NOMO-1 (cell line): ENCODE results near the gene HMOX2.

ENCODE experiments used
- DNase-seq, 2 experiments: peaks; one replicate each; lab custom pipeline; 2025; ENCODE audit not compliant: unreplicated experiment in 2 of 2; lab: John Stamatoyannopoulos, UW

HMOX2 gene

DNA sequence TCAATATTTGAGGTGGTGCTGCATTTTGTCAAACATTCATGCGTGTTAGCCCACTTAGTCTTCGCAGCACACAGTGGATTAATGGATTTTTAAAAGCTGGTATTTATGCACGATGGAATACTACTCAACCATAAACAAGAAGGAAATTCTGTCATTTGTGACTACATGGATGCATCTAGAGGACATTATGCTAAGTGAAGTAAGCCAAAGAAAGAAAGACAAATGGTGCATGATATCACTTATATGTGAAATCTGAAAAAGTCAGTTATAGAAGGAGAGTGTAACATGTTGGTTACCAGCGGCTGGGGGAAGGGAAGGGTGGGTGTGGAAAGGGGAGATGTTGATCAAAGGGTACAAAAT, 23.0 kb downstream of the HMOX2 start:
- no peak for DNase-seq

- no peak for DNase-seq
Measured at GRCh38 chr16:4500272-4500671, 24.1 kb downstream of the HMOX2 start.

- no peak for DNase-seq
Measured at GRCh38 chr16:4501071-4501478, 24.9 kb downstream of the HMOX2 start.

- DNase-seq = peak; percentile 93 to 97
Measured at GRCh38 chr16:4505356-4506147, 29.4 kb downstream of the HMOX2 start.

GRCh38 chr16:4506450-4506849, 30.3 kb downstream of the HMOX2 start:
- peak; percentile 15 to 74 for DNase-seq

DNA sequence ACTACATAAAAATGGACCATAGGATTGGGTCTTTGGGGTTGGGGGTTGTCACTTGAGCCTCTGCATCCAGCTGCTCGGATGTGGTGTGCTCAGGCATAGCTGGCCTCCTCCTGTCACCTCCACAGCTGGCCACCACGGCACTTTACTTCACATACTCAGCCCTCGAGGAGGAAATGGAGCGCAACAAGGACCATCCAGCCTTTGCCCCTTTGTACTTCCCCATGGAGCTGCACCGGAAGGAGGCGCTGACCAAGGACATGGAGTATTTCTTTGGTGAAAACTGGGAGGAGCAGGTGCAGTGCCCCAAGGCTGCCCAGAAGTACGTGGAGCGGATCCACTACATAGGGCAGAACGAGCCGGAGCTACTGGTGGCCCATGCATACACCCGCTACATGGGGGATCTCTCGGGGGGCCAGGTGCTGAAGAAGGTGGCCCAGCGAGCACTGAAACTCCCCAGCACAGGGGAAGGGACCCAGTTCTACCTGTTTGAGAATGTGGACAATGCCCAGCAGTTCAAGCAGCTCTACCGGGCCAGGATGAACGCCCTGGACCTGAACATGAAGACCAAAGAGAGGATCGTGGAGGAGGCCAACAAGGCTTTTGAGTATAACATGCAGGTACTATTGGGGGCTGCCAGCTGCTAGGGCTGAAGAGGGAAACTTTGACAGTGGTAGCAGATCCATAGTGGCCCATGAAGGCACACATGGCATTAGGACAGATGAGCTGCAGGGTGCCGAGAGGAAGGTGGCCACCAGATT, 31.6 kb downstream of the HMOX2 start:
- no peak for DNase-seq

GRCh38 chr16:4508806-4509205, 32.6 kb downstream of the HMOX2 start:
- no peak for DNase-seq

- DNase-seq = no peak
Measured at GRCh38 chr16:4509420-4509819, 33.2 kb downstream of the HMOX2 start.

DNA sequence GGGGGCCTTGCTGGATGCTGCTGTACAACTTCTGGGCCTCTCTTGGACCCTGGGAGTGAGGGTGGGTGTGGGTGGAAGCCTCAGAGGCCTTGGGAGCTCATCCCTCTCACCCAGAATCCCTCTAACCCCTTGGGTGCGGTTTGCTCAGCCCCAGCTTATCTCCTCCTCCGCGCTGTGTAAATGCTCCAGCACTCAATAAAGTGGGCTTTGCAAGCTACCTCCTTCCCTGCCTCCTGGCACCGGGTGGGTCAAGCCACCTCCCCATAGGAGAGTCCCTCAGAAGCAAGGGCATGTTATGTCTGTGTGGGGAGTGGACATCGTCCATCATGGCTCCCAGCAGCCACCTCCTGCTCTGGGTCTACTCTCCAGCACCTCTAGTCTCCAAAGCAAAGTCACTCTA, 33.9 kb downstream of the HMOX2 start:
- DNase-seq = no peak

- DNase-seq = peak; percentile 42 to 53
Measured at GRCh38 chr16:4510747-4511426, 34.7 kb downstream of the HMOX2 start.

GRCh38 chr16:4511441-4512082, 35.4 kb downstream of the HMOX2 start:
- peak in 1 of 2 experiments; percentile 5 for DNase-seq

DNA sequence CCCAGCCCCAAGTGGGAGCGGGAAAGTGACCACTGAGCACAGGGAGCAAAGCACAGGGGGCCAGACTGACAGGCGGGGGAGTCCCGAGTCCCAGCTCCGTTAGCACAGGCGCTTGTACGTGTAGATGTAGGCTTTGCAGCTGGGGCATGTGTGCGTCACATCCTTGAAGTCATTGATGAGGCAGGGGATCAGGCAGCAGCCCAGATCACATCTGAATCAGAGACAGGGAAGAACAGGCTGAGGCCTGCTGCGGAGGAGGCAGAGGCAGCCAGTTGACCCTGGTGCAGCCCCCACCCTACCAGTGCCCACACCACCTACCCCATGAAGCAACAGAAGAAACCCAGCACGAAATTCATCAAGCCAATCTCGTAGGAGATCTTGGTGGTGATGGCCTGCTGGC, 36.3 kb downstream of the HMOX2 start:
- DNase-seq = no peak

GRCh38 chr16:4513086-4513860, 37.1 kb downstream of the HMOX2 start:
- no peak for DNase-seq

- no peak for DNase-seq
Measured at GRCh38 chr16:4513881-4514280, 37.7 kb downstream of the HMOX2 start.

GRCh38 chr16:4514606-4515005, 38.4 kb downstream of the HMOX2 start:
- no peak for DNase-seq

DNA sequence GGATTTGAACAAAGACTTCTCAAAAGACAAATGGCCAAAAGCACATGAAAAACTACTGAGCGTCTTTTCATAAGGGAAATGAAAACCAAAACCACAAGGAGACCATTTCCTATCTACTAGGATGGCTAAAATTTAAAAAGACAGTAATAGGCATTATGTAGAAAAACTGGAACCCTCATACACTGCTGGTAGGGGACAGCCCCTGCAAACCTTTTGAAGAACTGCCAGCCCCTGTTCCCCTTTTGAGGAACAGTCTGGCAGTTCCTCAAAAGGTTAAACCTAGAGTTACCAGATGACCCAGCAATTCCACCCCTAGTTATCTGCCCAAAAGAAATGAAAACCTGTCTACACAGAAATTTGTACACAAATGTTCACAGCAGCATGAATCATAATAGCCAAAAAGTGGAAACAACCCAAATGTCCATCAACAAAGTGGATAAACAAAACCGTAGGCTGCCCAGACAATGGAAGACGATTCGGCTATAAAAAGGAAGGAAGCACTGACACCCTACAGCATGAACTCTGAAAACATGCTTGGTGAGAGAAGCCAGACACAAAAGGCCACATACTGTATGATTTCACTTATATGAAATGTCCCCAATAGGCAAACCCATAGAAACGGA, 39.5 kb downstream of the HMOX2 start:
- peak; percentile 76 to 93 for DNase-seq

DNA sequence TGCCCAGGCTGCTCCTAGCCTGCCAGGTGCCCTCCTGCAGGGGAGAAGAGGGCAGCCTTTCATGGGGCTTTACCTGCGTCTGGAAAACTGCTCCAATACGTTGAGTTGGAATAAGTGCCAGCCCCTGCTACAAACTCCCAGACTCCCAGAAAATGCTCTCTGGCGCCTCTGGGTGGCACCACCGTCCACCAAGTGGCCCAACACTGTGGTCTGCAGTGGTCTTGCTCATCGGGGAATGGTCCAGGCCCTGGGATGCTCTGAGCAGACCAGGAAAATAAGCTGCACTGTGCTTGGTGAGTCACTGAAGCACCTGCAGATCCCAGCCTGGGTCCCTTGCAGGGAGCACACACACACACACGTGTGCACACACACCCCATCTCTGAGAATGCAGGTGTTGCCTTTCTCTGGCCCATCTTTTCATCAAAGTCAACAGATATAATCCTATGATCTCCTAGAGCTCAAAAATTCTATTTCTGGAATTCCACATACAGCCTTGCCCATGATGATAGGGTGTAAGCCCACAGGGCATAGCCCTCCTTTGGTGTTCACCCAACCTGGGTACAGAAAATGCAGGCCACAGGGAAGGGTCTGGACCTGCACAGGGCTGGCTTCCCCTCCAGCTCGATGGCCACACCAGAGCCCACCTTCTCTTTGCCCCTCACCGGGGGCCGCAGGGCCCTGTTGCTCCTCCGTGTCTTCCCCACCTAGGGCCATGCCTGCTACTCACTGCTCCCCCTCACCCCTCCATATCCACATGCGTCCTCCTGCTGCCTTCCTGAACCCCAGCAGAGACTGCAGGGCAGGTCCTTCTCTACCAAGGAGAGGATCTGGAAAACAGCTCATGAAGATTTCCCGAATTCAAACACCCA, 41.8 kb downstream of the HMOX2 start:
- no peak for DNase-seq

GRCh38 chr16:4519274-4520058, 43.3 kb downstream of the HMOX2 start:
- DNase-seq = no peak
